Heart left ventricle (tissue), 13 donors: ENCODE results near the gene POLR2L.

ENCODE experiments used
- CTCF ChIP-seq, 12 donors: fragments of 200-600 bp; sonication (generic) in 4 of 12; IDR thresholded peaks; one replicate each; pipeline versions ENCODE4 v1.5.0 to v1.8.0; 2018 to 2022; ENCODE audit warnings: antibody characterized with exemption in 12 of 12, mild to moderate bottlenecking in 5 of 12
- POLR2A ChIP-seq, 2 donors: fragments of 450-650 bp; IDR thresholded peaks; one replicate each; pipeline ENCODE4 v1.6.1; 2017; ENCODE audit warnings: antibody characterized with exemption in 2 of 2, mild to moderate bottlenecking in 2 of 2, moderate library complexity in 2 of 2
- donor health status: ischemic (EF 13 %, LVEDD 7.1; RV severe dilation, severe dysfunction).
- donor health status: DM: no; HTN: yes; CAD: no.
- donor health status: DM: no; HTN: no; CAD: no.
- donor health status: ischemic (EF 25% LVEDD 6.9; RV normal size, moderate dysfunction).
- donor health status: ischemic (EF 25% LVEDD 5.7; RV mildly dilated, moderate dysfunction).
- donor health status: ischemic (EF 35%, LVEDD 5.7; RV mildly dilated, moderate dysfunction).
- donor health status: nonischemic (EF 11% LVEDD 7.7; RV severe dilation, severe dysfunction).
- donor health status: DM: yes; HTN: yes; CAD: no.
- donor health status: PGD.
- donor health status: ischemic (EF 29% LVEDD 5.4; RV normal size, mild dysfunction).
- donor health status: nonischemic (EF 23%, LVEDD 6.1; RV moderate dilation, normal function).

GRCh38 chr11:861105-861479, 18.8 kb upstream of the POLR2L start:
- no peak for TF ChIP-seq CTCF (IDR thresholded peaks at IDR 0.05)
- TF ChIP-seq POLR2A (IDR thresholded peaks at IDR 0.05) = no peak
